HG03571 (cell line): ENCODE measurements around the gene LOXL3.
"Not testable (repeated sequence)": the region's sequence is repeated elsewhere in the genome, so short reads cannot be mapped to it uniquely, and the experiment has no call there.

Experiments used
- ATAC-seq: cut with Tn5 transposase; IDR thresholded peaks from one replicate; pipeline ENCODE4 v1.9.1; 2021; ENCODE audit not compliant: unreplicated experiment

Gene LOXL3

DNA sequence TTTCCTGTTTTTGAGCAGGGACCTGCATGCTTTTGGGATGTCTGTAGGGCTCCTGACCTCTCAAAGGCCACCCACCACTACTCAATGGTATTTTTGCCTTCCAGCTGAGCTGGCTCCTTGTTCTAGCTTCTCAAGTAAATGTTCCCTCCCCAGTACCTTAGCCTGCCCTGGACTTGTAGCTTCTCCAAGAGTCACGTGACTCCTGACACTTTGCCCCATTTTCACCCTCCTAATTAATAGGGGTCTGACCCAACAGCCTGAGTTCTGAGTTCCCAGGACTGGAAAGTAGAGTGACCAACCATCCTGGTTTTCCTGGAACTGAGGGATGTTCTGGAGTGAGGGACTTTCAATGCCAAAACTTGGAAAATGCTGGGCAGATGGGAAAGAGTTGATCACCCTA lies 58.3 kb downstream of the LOXL3 start:
- ATAC-seq, result no peak

DNA sequence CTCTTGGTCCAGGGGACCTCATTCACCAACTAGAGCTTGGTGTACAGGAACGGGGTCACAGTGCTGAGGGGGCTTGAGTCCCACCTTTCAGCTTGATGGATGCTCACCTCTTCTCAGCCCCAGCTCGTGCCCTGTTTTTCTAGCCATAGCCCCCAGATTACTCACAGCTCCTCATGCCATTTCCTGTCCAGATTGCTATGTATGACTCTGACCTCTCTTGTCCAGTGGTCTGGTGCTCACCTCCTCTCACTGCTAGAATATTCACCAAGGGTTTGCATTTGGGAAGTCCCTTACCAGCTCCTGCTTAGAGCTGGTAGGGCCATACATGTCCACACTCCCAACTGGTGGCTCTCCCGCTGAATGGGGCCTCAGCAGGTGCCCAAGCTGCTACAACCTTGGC lies 60.2 kb downstream of the LOXL3 start:
- no peak for ATAC-seq

DNA sequence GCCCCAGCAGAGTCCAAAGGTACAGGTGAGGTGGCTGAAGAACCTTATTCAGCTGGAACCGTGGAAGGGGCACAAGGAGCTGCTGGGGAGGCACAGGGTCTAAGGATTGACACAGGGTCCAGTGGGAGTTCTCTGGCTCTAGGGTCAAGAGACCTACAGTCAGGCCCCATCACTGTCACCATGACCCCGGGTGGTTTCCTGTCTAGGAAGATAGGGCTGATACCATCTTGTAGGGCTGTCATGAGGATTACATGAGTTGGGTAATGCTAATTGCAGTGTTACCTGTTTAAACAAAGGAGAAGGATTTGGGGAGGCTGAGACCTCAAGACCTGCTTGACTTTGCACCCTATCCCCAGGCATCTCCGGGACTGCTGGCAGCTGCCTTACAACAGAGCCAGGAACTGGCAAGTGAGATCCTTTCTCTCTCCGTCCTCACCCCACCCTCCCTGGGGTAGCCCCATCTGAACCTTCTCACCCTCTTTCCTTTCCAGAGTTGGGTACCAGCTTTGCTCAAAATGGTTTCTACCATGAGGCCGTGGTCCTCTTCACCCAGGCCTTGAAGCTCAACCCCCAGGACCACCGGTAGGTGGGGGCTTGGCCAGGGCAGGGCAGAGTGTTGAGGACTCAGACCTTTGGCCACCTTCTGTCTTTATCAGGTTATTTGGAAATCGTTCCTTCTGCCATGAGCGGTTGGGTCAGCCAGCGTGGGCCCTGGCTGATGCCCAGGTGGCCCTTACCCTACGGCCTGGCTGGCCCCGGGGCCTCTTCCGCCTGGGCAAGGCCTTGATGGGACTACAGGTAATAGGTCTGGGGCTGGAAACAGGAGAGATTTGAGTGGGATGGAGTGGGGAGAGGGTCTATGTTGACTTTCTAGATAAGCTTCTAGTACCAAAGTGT lies 61.8 kb downstream of the LOXL3 start:
- no peak for ATAC-seq

DNA sequence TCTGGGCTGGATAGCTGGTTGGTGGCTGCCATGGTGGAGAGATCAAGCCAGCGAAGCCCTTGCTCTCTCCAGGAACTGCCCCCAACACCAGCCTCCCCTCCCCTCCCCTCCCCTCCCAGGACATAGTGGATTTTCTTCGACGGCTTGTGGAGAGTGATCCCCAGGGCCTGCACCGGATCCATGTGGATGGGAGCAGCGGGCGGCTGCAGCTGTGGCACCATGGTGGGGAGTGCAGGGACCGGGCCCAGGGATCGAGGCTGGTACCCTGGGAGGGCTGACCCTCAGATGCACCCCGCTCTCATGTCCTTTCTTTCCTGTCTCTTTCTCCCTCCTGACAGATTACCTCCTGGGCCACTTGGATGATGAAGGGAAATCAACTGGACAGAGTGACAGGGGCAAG lies 63.8 kb downstream of the LOXL3 start:
- ATAC-seq, result no peak

DNA sequence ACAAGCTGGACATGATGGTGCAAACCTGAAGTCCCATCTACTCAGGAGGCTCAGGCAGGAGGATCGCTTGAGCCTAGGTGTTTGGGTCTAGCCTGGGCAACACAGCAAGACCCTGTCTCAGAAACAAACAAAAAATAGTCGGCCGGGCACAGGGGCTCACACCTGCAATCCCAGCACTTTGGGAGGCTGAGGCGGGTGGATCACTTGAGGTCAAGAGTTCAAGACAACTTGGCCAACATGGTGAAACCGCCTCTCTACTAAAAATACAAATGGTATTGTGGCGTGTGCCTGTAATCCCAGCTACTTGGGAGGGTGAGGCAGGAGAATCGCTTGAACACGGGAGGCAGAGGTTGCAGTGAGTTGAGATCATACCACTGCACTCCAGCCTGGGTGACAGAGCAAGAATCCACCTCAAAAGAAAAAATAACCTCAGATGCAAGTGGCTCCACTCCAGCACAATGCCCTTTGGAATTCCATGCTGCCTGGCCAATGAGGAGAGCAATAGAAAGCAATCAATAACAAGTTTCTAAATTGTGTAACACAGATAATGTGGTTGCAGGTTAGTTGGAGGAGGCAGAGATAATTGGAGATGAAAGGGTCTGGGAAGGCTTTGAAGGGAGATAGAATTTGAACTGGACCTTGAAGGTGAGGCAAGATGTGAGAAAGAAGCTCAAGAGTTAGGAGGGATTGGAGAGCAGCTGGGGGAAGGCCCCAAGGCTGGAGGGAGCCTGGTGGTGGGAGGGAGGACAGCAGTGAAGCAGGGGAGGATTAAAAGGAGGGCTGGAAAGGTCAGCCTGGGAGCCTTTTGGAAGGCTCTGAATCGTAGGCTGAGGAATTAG lies 64.9 kb downstream of the LOXL3 start:
- no peak for ATAC-seq

DNA sequence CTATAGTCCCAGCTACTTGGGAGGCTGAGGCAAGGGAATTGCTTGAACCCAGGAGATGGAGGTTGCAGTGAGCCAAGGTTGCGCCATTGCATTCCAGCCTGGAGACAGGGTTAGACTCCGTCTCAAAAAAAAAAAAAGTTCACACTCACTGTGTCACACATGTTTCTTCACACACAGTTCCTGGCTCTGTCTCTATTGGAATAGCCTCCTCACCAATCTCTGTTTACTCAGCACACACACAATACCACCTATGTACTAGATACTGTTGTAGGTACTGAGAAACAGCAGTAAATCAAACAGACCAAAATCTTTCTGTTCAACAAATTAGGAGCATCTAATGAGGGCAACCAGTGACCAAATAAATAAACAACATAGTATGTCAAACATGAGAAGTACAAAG lies 67.6 kb downstream of the LOXL3 start:
- ATAC-seq, result no peak

DNA sequence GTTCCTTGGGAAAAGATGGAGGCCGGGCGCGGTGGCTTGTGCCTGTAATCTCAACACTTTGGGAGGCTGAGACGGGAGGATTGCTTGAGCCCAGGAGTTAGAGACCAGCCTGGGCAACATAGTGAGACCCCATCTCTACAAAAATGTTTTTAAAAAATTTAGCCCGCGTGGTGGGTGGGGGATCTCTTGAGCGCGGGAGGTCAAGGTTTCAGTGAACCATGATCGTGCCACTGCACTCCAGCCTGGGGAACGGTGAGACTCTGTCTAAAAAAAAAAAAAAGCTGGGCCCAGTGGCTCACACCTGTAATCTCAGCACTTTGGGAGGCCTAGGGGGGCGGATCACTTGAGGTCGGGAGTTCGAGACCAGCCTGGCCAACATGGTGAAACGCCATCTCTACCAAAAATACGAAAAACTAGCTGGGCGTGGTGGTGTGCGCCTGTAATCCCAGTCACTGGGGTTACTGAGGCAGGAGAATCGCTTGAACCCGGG lies 70.0 kb downstream of the LOXL3 start:
- ATAC-seq, result not testable (repeated sequence)

DNA sequence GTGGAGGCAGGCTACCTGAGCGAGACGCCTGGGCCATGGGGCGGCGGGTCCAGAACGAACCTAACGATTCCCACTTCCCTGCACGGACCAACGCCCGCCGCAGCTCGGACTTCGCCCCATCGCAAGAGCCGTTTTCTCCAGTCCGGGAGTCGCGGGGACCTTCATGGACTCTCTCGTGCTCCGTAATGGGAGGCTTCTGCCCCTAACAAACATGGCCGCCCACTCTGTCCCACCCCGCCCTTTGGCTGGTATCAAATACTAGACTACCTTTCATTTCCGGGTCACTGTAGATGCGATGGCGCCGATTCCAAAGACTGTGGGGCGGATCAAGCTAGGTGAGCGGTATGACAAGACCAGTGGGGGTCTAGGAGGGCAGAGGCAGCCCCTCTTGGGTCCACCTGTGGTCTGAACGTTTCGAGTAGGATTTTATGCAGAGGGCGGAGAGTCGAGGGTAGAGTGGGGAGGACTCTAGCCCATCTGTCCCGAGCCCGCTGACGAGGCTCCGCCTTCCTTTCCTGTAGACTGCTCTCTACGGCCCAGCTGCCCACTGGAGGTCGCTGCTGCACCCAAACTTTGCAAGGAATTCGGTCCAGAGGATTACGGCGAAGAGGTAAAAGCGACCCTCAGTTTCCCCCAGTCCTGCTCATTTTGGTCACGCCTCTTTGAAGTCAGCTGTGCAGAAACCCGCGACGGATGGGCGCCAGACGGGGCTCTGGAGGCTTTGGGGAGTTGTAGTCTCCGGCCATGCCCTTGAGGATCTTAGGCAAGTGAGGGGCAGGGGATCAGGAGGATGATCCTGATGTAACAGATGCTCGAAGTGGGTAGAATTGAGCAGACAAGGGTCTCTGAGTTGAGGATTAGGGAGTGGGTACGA lies 70.7 kb downstream of the LOXL3 start, which contains the start of the genes CCDC142 and TTC31:
CCDC142 (minus strand) TSS at position 198 of the 874 bp plus-strand sequence; CDS start at position 37, 161 bp downstream.
TTC31 (plus strand) TSS at position 281 of the 874 bp plus-strand sequence; CDS start at position 296, 15 bp downstream.
- ATAC-seq, result peak; percentile 86
